Measurements from ENCODE around the gene CALD1.

CALD1 gene

GRCh38 chr7:134907000-134907399 is 127.6 kb downstream of the CALD1 start:
- H3K4me3 ChIP-seq (ENCODE audit: low read depth, low read length) = no peak overlapping the region
- TF ChIP-seq, protein P1, sequence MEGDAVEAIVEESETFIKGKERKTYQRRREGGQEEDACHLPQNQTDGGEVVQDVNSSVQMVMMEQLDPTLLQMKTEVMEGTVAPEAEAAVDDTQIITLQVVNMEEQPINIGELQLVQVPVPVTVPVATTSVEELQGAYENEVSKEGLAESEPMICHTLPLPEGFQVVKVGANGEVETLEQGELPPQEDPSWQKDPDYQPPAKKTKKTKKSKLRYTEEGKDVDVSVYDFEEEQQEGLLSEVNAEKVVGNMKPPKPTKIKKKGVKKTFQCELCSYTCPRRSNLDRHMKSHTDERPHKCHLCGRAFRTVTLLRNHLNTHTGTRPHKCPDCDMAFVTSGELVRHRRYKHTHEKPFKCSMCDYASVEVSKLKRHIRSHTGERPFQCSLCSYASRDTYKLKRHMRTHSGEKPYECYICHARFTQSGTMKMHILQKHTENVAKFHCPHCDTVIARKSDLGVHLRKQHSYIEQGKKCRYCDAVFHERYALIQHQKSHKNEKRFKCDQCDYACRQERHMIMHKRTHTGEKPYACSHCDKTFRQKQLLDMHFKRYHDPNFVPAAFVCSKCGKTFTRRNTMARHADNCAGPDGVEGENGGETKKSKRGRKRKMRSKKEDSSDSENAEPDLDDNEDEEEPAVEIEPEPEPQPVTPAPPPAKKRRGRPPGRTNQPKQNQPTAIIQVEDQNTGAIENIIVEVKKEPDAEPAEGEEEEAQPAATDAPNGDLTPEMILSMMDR (IDR thresholded peaks at IDR 0.05; ENCODE audit: low read depth, low read length, missing control alignments) = no peak
- DNase-seq (ENCODE audit: low read depth) = no peak
- in situ Hi-C loops (cut with HindIII; ENCODE audit: low sequenced_read_pairs) = no loop called here

DNA sequence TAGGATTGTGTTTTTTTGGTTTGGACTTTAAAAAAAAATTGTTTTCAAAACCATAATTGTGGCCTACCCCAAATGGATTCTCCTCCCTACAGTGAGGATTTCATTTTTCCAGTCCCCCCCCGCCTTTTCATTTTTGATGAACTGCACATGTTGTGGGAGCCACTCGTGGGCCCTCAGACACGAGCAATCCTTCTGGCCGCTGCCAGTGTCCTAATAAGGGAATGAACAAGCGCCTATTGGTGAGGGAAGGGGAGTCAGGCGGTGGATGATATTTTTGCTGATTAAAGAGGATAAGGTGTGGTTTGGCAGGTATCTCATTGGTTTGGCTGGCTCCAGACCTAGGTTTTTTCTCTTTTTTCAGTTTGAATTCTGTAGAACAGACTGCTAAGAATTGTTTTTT is 128.2 kb downstream of the CALD1 start:
- in situ Hi-C loops (cut with HindIII; ENCODE audit: low sequenced_read_pairs) = no loop called here
- H3K4me3 ChIP-seq (ENCODE audit: low read depth, low read length) = no peak overlapping the region
- DNase-seq (ENCODE audit: low read depth) = peak; percentile 67
- TF ChIP-seq, protein P1 (IDR thresholded peaks at IDR 0.05; ENCODE audit: low read depth, low read length, missing control alignments) = no peak

DNA sequence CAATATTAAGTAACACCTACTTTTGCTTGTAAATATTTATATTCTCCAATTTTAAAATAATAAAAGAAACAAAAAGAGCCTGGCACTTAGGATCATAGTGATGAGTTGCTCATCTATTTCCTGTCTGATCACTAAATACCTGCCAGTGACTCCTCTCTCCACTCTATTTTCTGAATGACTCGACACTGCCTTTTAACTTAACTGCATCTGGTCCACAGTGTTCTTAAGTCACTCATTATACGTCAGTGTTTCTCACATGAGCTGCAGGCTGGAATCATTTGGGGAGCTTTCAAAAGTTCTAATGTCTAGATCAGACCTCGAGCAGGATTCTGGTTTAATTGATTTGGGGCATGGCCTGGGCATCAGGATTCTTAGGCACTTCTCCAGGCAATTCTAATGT is 128.9 kb downstream of the CALD1 start:
- in situ Hi-C loops (cut with HindIII; ENCODE audit: low sequenced_read_pairs) = no loop called here
- TF ChIP-seq, protein P1 (IDR thresholded peaks at IDR 0.05; ENCODE audit: low read depth, low read length, missing control alignments) = no peak
- no peak for DNase-seq (ENCODE audit: low read depth)
- H3K4me3 ChIP-seq (ENCODE audit: low read depth, low read length) = no peak overlapping the region

GRCh38 chr7:134910214-134910890 is 130.9 kb downstream of the CALD1 start:
- DNase-seq (ENCODE audit: low read depth) = no peak
- in situ Hi-C loops (cut with HindIII; ENCODE audit: low sequenced_read_pairs) = no loop called here
- TF ChIP-seq, protein P1 (IDR thresholded peaks at IDR 0.05; ENCODE audit: low read depth, low read length, missing control alignments) = no peak
- H3K4me3 ChIP-seq (ENCODE audit: low read depth, low read length) = no peak overlapping the region

- TF ChIP-seq, protein P1 (IDR thresholded peaks at IDR 0.05; ENCODE audit: low read depth, low read length, missing control alignments) = no peak
- H3K4me3 ChIP-seq (ENCODE audit: low read depth, low read length) = no peak overlapping the region
- in situ Hi-C loops (cut with HindIII; ENCODE audit: low sequenced_read_pairs) = no loop called here
- DNase-seq (ENCODE audit: low read depth) = no peak
Observed at GRCh38 chr7:134910968-134911367, 131.5 kb downstream of the CALD1 start.

DNA sequence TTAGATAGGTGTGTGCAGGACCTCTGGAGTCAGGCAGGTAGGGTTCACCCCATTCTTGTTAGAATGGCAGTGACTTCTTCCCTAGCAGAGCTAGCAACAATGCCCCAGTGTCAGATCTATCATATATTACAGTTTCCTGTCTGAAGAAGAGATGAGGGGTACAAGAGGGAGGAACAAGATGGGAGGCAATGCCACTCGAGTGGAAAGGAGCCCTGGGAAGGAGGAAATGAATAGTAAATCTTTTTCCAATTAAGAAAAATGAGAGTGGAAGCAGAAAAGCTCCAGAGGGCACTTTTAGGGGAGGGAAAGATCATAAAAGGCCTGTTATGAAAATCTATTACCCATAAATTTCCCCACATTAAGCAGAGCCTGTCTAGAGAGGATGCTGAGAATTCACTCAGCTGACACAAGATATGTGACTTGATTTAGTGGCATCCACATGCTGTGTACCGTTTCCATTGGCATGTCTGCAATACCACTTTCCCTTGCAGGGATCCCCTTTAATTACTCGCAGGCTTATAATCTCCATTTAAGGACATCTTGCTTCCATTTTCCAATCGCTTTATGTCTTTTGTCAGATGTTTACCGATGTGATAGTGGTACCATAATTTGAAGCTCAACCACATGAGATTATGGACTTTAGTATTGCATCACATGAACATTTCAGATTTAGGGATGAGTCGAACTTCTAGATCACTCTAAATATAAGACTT is 136.9 kb downstream of the CALD1 start:
- H3K4me3 ChIP-seq (ENCODE audit: low read depth, low read length) = no peak overlapping the region
- in situ Hi-C loops (cut with HindIII; ENCODE audit: low sequenced_read_pairs) = no loop called here
- no peak for DNase-seq (ENCODE audit: low read depth)
- TF ChIP-seq, protein P1 (IDR thresholded peaks at IDR 0.05; ENCODE audit: low read depth, low read length, missing control alignments) = no peak

Measured in astrocyte of the cerebellum (primary cell).